PC-9 (cell line): ENCODE results near the gene CHD1. TPM values are rescaled to one million over a fixed set of nuclear protein-coding genes. Genes with fewer than 3 reads are reported as not detected.

Source experiments
- BruUV-seq: library from RNA; stranded (reverse); fragments of 400-500 nt; replicated peaks from 2 replicates; lab custom pipeline; 2021; lab: Mats Ljungman, UMichigan
- CTCF ChIA-PET: fragments of 300-600 bp; sonication (Branson Sonifier 250); formaldehyde crosslinking; loops from one replicate; lab custom pipeline; 2022; ENCODE audit warnings: antibody characterized with exemption; lab: Charles Lee
- POLR2A ChIA-PET: fragments of 300-600 bp; sonication (Branson Sonifier 250); formaldehyde crosslinking; loops from one replicate; lab custom pipeline; 2022; ENCODE audit warnings: antibody characterized with exemption; ENCODE audit not compliant: unreplicated experiment; lab: Charles Lee
- DNase-seq, 2 experiments: peaks; one replicate each; pipeline versions ENCODE4 v3.0.0 to v3.0.0-alpha.2; 2015 to 2022; ENCODE audit warnings: mixed read lengths in 1 of 2
- H2AFZ ChIP-seq: fragments of 200-600 bp; sonication (generic); 2 replicates; pipeline ENCODE4 v1.8.1; 2017; ENCODE audit warnings: antibody characterized with exemption
- H3F3A ChIP-seq: fragments of 200-600 bp; sonication (generic); 2 replicates; pipeline ENCODE4 v1.8.1; 2017; ENCODE audit warnings: antibody characterized with exemption, mild to moderate bottlenecking, low read depth; ENCODE audit not compliant: insufficient read depth
- H3K27ac ChIP-seq: fragments of 200-600 bp; sonication (generic); 2 replicates; pipeline ENCODE4 v1.6.1; 2016; ENCODE audit warnings: mixed run types
- H3K27me3 ChIP-seq: fragments of 200-600 bp; sonication (generic); 2 replicates; pipeline ENCODE4 v1.6.1; 2016; ENCODE audit warnings: low read depth, mixed run types; ENCODE audit not compliant: insufficient read depth
- H3K36me3 ChIP-seq: fragments of 200-600 bp; sonication (generic); 2 replicates; pipeline ENCODE4 v1.6.1; 2016; ENCODE audit warnings: low read depth, mixed run types
- H3K4me1 ChIP-seq: fragments of 200-600 bp; sonication (generic); replicated peaks from 2 replicates; pipeline ENCODE4 v1.6.1; 2016; ENCODE audit warnings: mixed run types; ENCODE audit not compliant: insufficient read depth
- H3K4me2 ChIP-seq: fragments of 200-600 bp; sonication (generic); 2 replicates; pipeline ENCODE4 v1.6.1; 2017; ENCODE audit warnings: mixed run types
- H3K4me3 ChIP-seq: fragments of 200-600 bp; sonication (generic); 2 replicates; pipeline ENCODE4 v1.6.1; 2016; ENCODE audit warnings: mixed run types
- H3K79me2 ChIP-seq: fragments of 200-600 bp; sonication (generic); 2 replicates; pipeline ENCODE4 v1.6.1; 2017; ENCODE audit warnings: low read depth, mixed run types
- H3K9me2 ChIP-seq: fragments of 200-600 bp; sonication (generic); 2 replicates; pipeline ENCODE4 v1.8.1; 2017; ENCODE audit warnings: mild to moderate bottlenecking; ENCODE audit not compliant: insufficient read depth
- H3K9me3 ChIP-seq: fragments of 200-600 bp; sonication (generic); 2 replicates; pipeline ENCODE4 v1.8.1; 2016; ENCODE audit warnings: low read depth; ENCODE audit not compliant: insufficient read depth
- H4K20me1 ChIP-seq: fragments of 200-600 bp; sonication (generic); 2 replicates; pipeline ENCODE4 v1.8.1; 2017; ENCODE audit not compliant: insufficient read depth
- EZH2 ChIP-seq: fragments of 200-600 bp; sonication (generic); IDR thresholded peaks from 2 replicates; pipeline ENCODE4 v1.8.0; 2017; ENCODE audit warnings: antibody characterized with exemption, low read depth
- intact Hi-C: fragments of 100-400 bp; cut with micrococcal nuclease; formaldehyde crosslinking; loops from one replicate; pipeline ENCODE4 v1.10.0; 2022; ENCODE audit not compliant: unreplicated experiment
- total RNA-seq: library from RNA; stranded (reverse); gene quantifications from 2 replicates; pipeline ENCODE4 v1.2.3, GENCODE V29; 2021
- TF ChIP-seq, protein P1 (sequence below): fragments of 200-600 bp; sonication (generic); conservative IDR thresholded peaks from 2 replicates; pipeline ENCODE4 v1.6.1; 2017; ENCODE audit warnings: mixed run types, antibody characterized with exemption, mild to moderate bottlenecking, moderate library complexity

CHD1 gene
- total RNA-seq, 1 experiment from 2014 or later = 30.5 TPM

- DNase-seq = no peak
- TF ChIP-seq EZH2 = no peak
- TF ChIP-seq, protein P1, sequence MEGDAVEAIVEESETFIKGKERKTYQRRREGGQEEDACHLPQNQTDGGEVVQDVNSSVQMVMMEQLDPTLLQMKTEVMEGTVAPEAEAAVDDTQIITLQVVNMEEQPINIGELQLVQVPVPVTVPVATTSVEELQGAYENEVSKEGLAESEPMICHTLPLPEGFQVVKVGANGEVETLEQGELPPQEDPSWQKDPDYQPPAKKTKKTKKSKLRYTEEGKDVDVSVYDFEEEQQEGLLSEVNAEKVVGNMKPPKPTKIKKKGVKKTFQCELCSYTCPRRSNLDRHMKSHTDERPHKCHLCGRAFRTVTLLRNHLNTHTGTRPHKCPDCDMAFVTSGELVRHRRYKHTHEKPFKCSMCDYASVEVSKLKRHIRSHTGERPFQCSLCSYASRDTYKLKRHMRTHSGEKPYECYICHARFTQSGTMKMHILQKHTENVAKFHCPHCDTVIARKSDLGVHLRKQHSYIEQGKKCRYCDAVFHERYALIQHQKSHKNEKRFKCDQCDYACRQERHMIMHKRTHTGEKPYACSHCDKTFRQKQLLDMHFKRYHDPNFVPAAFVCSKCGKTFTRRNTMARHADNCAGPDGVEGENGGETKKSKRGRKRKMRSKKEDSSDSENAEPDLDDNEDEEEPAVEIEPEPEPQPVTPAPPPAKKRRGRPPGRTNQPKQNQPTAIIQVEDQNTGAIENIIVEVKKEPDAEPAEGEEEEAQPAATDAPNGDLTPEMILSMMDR = no peak
- Histone ChIP-seq H3K79me2 (no peaks in the 10 kb centered on the region; the same call in none of the 2 replicates), H3K4me1 (no peaks in the 10 kb centered on the region), H2AFZ (no peak overlapping the region), H3K36me3 (peaks cover 58% of the 10 kb centered on the region), H3K27ac (no peak overlapping the region), H4K20me1 (no peaks in the 10 kb centered on the region), H3F3A (peaks cover 5% of the 10 kb centered on the region; the same call in 1 of the 2 replicates), H3K9me2 (no peaks in the 10 kb centered on the region), H3K4me2 (no peak overlapping the region), H3K4me3 (no peak overlapping the region), H3K9me3 (no peaks in the 10 kb centered on the region), H3K27me3 (no peaks in the 10 kb centered on the region)
- intact Hi-C loops = no loop called here
- POLR2A ChIA-PET = no interaction called here
- BruUV-seq = no TSS peak
- CTCF ChIA-PET = no interaction called here
Observed at GRCh38 chr5:98891591-98891990, 37.2 kb downstream of the CHD1 start.

DNA sequence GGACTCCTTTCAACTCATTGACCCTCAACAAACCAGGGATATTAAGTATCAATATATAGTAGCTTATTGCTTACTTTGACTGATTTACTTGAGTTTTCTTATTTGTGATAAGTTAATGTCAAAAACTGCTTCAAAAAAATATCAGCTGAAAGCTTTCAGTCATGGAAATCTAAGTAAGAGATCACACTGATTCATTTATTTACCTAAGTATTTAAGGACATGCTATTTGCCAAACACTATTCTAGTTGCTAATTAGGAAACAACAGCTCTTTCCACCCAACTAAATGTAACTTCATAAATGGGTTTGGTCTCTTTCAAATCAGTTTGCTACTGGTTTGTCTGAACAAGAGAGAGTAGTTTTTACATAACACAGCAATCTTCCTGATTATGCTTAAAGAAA lies 48.2 kb downstream of the CHD1 start:
- Histone ChIP-seq H3K4me3 (peak overlapping the region; percentile 10; the same call in 1 of the 2 replicates), H3K27me3 (no peaks in the 10 kb centered on the region), H3K36me3 (peaks cover 48% of the 10 kb centered on the region), H3K9me3 (no peaks in the 10 kb centered on the region), H3K4me2 (peak overlapping the region; percentile 54), H3K27ac (peak overlapping the region; percentile 83), H3K79me2 (peaks cover 22% of the 10 kb centered on the region), H4K20me1 (peaks cover 3% of the 10 kb centered on the region; the same call in 1 of the 2 replicates), H2AFZ (no peak overlapping the region), H3F3A (peaks cover 52% of the 10 kb centered on the region), H3K9me2 (no peaks in the 10 kb centered on the region), H3K4me1 (peaks cover 41% of the 10 kb centered on the region)
- ChIA-PET CTCF (no interaction called here), POLR2A (no interaction called here)
- intact Hi-C loops = no loop called here
- DNase-seq = peak in 1 of 2 experiments; percentile 72
- BruUV-seq = no TSS peak
- no peak for TF ChIP-seq EZH2
- TF ChIP-seq, protein P1 = no peak

- CTCF ChIA-PET = no interaction called here
- peaks cover 51% of the 10 kb centered on the region for H3K36me3 ChIP-seq
Observed at GRCh38 chr5:98880151-98880550, 48.7 kb downstream of the CHD1 start.

More at GRCh38 chr5:98880151-98880550, 48.7 kb downstream of the CHD1 start:
- peak in 1 of 2 experiments; percentile 93 for DNase-seq
- Histone ChIP-seq H3K9me2 (no peaks in the 10 kb centered on the region; the same call in 1 of the 2 replicates), H3K79me2 (peaks cover 22% of the 10 kb centered on the region), H3K4me1 (peaks cover 41% of the 10 kb centered on the region), H3F3A (peaks cover 52% of the 10 kb centered on the region), H3K9me3 (no peaks in the 10 kb centered on the region), H3K27ac (peak overlapping the region; percentile 83), H4K20me1 (peaks cover 3% of the 10 kb centered on the region; the same call in 1 of the 2 replicates), H2AFZ (no peak overlapping the region), H3K4me3 (peak overlapping the region; percentile 10; the same call in 1 of the 2 replicates), H3K4me2 (peak overlapping the region; percentile 54), H3K27me3 (no peaks in the 10 kb centered on the region)
- TF ChIP-seq, protein P1 = no peak
- TF ChIP-seq EZH2 = no peak
- intact Hi-C loops = no loop called here
- POLR2A ChIA-PET = no interaction called here
- no TSS peak for BruUV-seq
